NCI-H1930 (cell line): ENCODE results near the gene GSTT2.

Experiments
- DNase-seq, 2 experiments: peaks; one replicate each; lab custom pipeline; 2025; lab: John Stamatoyannopoulos, UW

Gene GSTT2

DNA sequence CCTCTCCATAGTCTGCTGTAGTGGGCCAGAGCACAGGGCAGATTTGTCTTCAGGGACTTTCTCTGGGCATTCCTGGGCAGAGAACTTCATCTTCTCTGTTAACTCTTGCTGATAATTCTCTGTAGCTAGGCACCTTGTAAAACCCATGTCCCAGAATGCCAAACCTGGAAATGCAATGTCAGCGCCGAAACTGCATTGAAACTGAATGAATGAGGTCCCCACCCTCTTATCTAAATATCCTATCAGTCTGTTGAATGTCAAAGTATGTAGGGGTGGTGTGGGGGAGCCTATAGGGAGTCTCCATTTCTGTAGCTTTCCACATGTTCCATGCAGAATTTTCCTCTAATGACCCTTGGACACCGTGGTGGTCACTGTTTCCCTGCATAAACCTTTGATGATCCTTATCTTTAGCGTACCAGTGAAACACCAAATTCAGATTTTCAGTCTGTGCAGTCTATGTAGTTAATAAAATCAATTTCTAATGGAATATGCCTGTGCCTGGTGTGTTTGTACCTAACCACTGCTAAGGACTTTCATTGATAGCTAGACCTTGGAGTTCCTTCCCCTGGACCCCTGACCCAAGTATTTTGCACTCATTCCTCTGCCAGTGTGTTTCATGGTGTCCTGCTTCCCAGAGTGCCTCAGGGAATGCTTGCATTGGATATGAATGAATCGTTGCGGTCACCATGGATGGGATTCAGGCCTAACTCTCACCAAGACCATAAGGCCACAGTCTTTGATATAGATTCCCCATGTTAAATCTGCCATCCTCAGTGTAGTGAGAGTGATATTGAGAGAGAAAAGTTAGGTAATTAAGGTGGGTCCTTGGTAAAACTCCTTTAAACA lies 28.7 kb downstream of the GSTT2 start:
- DNase-seq: no peak

DNA sequence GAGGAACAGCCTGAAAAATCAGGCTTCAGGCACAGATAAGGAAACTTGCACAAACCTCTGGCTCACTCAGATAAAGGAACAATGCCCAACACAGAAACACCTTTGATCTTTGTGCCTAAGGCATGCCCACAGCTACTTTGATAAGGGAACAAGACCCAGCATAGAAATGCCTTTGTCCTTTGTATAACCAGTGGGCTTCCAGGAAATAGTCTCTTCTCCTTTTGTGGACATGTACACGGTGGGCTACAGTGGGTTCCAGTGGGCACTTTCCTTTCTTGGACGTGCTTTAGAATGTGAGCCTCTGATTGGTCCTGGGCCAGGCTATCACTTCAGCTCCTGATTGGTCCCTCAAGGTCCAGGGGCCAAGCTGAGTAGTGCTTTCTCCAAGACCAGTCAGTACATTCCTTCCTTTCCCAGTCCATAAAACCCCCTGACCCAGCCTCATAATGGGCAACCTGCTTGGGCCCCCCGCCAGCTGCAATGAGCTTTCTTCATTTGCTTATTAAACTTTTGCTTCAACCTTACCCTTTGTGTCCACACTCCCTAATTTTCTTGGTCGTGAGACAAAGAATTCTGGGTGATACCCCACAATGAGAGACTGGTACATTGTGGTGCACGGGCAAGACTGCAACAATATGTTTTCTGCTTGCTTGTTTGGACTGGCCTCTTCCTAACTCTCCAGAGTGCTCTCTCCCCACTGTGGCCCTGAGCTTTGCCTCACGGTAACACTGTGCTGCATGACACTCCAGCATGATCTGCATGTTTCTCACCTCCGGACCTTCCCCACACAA lies 29.5 kb downstream of the GSTT2 start:
- DNase-seq: no peak

DNA sequence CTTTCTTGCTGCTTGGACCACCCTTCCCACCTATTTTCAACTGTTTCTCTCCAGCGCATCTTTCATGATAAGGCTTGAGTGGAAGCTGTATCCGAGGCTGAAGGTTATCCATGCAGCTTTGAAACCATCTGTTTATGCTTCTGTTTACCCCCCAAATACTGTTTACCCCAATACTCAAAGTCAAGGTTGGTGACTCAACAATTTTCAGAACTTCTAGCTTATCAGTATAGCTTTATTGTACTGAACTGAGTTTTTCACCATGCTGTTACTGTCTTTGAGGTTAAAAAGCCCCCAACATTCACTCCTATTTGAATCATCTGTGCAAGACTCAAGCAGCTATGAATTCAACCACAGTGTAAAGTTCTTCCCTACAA lies 30.1 kb downstream of the GSTT2 start:
- no peak for DNase-seq

DNA sequence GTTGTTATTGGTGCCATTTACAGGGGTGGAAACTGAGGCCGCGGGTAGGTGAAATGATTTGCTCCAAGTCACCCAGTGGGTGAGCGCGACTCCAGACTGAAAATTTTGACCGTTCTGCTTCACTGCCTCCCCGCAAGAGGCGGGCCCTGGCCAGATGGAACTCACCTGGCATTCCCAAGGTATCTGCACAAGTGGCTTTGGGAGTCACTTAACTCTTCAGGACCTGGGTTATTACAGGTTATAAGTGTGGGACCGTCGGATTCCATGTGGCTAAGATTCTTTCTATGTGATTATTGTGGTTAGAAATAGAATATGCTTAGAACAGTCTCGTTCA lies 31.8 kb downstream of the GSTT2 start:
- DNase-seq: no peak

DNA sequence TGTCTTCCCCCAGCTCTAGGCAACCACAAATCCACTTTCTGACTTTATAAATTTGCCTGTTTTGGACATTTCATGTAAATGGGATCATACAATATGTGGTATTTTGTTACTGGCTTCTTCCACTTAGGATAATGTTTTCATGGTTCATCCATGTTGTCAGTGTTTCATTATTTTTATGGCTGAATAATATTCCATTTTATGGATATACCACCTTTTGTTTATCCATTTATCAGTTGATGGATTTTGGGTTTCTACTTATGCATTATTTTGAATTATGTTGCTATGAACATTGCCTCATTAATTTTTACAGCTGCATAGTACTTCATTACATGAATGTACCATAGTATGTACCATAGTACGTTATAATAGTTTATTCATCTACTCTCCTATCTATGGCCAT lies 36.2 kb downstream of the GSTT2 start:
- no peak for DNase-seq

DNA sequence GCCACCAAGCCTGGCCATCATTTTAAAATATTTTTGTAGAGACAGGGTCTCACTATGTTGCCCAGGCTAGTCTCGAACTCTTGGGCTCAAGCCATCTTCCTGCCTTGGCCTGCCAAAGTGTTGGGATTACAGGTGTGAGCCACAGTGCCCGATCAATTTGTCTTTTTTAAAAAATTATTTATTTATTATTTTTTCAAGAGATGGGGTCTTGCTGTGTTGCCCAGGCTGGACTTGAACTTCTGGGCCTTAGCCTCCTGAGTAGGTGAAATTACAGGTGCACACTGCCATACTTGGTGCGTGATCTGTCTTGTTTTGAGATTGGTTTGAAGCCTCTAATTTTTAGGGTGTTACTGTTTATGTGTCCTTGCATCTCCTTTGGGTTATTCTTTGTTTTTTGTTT lies 41.4 kb downstream of the GSTT2 start:
- DNase-seq: no peak

DNA sequence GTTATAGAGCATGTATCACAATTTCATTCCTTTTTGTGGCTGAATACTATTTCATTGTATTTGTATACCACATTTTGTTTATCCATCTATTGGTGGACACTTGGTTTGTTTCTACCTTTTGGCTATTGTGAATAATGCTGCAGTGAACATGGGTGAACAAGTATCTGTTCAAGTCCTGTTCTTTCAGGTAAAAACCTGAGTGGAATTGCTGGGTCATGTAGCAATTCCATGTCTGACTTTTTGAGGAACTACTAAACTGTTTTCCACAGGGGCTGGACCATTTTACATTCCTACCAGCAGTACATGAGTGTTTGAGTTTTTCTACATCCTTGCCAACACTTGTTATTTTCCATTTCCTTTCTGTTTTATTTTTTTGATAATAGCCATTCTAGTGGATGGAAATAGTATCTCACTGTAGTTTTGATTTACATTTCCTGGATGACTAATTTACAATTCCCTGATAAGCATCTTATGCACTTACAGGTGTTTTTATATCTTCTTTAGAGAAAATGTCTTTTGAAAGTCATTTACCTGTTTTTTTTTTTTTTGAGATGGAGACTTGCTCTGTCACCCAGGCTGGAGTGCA lies 43.4 kb downstream of the GSTT2 start:
- DNase-seq: no peak

DNA sequence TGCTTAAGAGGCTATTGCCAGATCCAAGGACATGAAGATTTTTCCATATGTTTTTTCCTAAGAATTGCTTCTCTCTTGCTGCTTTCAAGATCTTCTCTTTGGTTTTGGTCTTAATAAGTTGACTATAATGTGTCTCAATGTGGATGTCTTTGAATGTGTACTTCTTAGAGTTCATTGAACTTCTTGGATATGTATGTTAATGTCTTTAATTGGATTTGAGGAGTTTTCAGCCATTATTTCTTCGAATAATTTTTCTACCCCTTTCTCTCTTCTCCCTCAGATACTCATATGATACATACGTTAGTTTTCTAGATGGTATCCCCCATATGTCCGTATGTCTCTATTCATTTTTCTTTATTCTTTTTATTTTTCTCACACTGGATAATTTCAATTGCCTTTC lies 44.4 kb downstream of the GSTT2 start:
- no peak for DNase-seq

DNA sequence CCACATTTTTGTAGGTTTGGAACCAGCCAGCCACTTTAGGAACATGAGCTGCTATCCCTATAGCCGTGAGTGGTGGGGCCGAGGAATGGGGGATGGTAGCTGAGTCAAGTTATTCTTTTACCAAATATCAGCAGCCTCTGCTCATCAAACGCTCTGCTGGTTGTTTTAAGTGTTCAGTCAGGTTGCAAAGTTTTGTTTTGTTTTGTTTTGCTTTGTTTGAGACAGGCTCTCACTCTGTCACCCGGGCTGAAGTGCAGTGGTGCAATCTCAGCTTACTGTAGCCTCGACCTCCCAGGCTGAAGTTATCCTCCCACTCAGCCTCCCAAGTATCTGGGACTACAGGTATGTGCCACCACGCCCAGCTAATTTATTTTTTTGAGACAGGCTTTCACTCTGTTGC lies 45.5 kb downstream of the GSTT2 start:
- no peak for DNase-seq

DNA sequence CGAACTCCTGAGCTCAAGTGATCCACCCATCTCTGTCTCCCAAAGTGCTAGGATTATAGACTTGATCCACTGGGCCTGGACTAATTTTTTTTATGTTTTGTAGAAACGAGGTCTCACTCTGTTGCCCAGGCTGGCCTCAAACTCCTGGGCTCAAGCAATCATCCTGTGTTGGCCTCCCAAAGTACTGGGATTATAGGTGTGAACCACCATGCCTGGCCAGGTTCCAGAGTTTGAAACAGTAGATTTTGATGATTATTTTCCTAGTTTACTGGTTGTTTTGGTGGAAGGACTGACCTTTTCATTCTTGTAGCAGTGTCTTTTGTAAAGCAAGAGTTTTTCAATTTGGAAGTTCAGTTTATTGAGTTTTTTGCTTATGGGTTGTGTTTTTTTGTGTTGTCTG lies 46.1 kb downstream of the GSTT2 start:
- no peak for DNase-seq

DNA sequence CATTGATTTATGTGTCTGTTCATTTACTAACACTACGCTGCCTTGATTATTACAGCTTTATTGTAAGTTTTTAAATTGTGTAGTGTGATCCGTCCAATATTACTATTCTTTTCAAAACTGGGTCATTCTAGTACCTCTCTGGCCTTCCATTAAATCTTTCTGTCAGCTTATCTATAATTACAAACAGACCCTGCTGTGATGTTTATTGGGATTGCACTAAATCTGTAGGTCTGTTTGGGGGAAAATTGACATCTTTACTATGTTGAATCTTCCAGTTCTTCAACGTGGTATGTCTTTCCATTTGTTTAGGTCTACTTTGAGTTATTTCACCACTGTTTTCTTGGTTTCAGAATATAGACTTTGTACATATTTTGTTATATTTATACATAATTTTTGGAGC lies 46.8 kb downstream of the GSTT2 start:
- DNase-seq: no peak

DNA sequence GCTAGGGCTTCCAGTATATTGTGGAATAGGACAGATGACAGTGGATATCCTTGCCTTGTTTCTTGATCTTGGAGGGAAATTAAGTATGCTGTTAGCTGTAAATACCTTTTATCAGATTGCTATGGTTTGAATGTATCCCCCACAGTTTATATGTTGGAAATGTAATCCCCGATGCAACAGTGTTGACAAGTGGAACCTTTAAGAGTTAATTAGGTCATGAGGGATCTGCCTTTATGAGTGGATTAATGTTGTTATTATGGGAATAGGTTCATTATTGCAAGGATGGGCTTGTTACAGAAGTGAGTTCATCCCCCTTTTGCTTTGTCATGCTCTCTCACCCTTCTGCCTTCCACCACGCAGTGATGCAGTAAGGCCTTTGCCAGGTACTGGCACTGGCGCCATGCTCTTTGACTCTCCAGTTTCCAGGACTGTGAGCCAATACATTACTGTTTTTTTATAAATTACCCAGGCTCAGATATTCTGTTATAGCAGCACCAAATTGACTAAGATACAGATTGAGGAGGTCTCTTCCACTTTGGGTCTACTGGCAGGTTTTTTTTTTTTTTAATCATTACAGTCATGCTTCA lies 47.5 kb downstream of the GSTT2 start:
- DNase-seq: no peak

DNA sequence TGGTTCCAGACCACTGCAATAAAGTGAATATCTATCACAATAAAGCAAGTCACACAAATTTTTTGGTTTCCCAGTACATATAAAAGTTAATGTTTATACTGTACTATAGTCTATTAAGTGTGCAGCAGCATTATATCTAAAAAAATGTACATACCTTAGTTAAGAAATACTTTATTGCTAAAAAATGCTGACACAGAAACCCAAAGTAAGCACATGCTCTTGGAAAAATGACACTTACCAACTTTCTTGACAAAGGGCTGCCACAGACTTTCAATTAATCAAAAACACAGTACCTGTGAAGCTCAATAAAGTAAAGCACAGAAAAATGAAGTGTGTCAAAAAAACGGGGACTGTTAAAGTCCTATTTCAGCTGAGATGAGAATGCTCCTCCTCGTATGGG lies 48.1 kb downstream of the GSTT2 start:
- no peak for DNase-seq

DNA sequence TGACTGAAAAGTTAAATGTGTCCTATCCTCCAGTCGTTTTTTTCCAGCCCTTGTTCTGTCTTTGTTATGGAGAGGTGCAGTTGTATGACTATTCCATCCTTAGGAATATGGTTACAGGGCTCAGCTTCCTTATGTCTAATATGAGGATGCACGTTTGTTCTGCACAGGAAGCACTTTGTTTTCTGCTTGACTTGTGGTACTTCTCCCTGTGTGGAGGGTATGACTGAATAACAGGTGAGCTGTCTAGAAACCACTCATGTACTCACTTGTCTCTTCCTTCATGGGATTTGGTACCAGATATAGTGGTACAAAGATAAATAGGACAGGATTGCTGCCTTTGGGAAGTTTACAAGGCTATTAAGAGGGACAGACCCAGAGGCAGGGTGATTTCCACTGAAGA lies 48.6 kb downstream of the GSTT2 start:
- DNase-seq: no peak

DNA sequence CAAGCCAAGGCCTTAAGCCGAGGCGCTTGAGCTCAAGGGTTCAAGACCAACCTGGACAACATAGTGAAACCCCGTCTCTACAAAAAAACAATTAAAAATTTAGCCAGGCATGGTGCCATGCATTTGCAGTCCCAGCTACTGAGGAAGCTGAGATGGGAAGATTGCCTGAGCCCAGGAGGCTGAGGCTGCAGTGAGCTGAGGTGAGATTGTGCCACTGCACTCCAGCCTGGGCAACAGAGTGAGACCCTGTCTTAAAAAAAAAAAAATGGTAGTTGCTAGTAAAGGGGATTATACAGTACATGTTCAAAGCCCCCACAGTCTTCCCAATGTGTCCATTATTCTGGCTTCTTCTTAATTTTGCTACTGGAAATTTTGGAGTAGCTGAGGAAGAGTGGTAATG lies 49.4 kb downstream of the GSTT2 start:
- DNase-seq: no peak

DNA sequence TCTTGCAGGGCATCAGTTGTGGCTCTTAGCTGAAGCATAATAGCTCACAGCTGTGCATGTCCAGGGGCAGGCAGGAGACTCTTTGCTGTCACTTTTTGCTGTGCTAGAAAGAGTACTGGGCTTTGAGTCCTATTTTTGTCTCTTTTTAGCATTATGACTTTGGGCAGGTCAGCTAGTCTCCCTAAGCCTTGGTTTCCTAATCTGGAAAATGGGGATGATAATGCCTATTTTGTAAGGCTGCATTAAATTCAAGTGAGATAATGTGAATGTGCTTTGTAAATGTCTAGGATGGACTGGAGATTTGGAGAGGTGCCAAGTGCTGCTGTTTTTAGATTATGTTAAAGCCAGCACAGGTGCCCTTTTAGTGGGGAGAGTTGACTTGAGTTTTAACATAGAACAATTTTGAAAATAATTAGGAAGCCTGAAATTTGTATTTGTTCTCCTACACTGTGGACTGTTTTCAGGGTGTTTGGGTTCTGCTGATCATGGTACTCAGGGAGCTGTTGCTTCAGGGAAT lies 50.3 kb downstream of the GSTT2 start:
- DNase-seq: no peak
